CD4-positive, alpha-beta T cell treated with Interleukin-1 beta for 1 hour (primary cell): ENCODE data around the gene EFNA2.

Experiments
- DNase-seq, 2 donors: peaks; one replicate each; pipeline ENCODE4 v3.0.0-alpha.2; 2020 to 2022

EFNA2 gene

GRCh38 chr19:1272423-1273262 lies 13.0 kb upstream of the EFNA2 start:
- DNase-seq, result no peak

DNA sequence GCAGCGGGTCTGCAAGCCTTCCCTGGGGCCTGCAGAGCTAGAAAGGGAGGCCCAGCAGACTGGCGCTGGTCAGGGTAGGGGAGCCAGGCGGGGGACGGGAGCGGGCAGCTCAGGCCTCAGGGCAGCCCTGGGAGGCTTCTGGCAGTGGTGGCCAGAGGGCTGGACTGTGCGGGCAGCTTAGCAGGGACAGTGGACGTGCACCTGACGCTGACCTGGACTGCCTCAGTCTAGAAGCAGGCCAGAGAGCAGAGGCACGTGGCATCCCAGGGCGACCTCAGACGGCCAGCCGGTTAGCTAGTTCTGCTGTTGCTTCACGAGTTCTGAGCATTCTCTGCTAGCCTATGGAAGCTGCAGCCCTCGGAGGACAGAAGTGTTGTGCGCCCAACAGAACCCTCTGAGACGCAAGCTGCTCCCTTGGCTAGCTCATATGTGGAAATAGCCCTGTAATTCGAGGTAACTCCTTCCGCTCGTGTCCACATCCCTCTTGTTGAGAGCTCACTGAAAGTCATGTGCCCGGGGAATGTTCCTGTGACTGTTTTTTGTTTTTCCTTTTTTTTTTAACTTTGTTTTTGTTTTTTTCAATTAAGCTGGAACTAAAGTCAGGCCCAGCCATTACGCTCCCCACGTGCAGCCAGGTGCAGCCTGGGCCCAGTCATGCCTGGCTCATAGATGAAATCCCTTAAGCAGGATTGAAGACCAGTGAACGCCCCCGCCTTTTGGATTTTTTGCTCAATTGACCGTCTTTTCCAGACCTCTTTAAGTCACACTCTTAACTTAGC lies 12.2 kb upstream of the EFNA2 start:
- no peak for DNase-seq

DNA sequence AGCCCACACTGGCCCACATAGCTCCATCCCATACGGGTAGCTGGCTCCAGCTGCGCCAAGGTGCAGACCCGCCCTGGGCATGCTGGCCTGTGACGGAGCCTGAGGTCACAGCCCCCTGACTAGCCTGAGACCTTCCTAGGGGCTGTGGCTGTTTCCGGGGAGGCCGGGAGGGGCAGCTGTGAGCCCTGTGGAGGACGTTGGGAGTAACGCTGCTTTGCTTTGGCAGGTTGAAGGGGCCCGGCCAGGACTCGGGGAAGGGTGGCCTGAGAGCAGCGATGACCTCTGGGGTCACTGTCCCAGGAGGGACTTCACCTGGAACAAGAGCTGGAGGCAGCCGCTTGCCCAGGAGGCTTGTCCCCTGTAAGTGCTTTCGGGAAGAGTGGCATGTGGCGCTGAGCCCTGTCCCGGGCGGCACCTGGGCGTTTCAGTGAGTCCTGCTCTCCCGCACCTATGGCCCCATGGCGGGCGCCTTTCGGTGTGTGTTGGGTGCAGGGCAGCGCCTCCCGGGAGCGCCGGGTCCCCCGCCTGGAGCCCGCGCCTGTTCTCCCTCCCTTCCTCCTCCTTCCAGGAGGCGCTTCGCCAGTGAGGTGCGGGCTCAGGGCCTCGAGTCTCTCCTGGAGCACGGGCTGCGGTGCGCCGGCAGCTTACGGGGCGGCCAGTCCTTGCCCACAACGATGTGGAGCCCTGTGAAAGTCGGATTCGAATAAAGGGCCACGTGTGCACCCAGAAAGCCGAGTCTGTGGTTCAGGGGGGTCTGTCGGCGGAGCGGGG lies 11.4 kb upstream of the EFNA2 start:
- DNase-seq, result no peak

DNA sequence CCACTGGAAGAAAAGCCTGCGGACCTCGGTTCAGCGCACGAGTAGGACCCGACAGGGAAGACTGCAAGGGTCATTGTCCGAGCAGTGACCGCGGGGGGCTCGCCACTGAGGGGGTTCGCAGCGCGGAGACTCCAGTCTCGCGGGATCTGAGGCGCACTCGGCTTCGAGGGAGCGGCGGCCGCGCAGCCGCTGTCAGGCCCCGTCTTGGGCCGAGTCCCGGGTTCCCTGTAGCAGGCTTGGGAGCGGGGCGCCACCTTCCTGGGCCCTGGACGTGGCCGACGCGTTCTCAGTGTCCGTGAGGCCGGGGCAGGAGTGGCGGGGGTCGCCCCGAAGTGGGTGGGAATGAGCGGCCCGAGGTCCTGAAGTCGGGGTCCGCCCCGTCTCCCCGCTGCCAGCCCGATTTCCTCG lies 10.8 kb upstream of the EFNA2 start:
- no peak for DNase-seq

DNA sequence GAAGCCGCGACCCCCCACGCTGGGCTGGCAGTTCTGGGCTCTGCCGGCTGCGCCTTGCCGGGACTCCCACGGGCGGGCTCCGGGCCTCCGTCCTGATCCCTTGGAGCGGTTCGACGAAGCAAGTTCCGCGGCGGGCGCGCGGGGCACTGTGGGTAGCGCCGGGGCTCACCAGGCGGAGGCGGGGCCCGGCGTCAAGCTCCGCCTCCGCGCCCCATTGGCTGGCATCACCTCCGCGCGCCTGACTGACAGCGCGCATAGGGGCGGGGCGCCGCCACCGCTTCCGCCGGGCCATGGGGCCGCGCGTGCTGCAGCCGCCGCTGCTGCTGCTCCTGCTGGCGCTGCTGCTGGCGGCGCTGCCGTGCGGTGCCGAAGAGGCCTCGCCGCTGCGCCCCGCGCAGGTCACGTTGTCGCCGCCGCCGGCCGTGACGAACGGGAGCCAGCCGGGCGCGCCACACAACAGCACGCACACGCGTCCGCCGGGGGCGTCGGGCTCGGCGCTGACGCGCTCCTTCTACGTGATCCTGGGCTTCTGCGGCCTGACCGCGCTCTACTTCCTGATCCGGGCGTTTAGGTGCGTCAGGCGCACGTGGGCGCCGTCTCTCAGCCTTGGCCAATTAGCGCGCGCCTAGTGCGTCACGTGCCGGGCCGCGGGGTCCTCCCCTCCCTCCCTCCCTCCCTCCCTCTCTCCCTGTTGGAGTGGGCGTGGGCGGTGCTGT lies 10.3 kb upstream of the EFNA2 start, which contains the start of gene FAM174C:
Gene FAM174C (plus strand): TSS at position 271 of the 716 bp plus-strand sequence. CDS start 20 bp downstream, at position 291.
- peak; percentile 96 to 97 for DNase-seq

GRCh38 chr19:1275976-1276627 lies 9.6 kb upstream of the EFNA2 start:
- DNase-seq, result no peak

DNA sequence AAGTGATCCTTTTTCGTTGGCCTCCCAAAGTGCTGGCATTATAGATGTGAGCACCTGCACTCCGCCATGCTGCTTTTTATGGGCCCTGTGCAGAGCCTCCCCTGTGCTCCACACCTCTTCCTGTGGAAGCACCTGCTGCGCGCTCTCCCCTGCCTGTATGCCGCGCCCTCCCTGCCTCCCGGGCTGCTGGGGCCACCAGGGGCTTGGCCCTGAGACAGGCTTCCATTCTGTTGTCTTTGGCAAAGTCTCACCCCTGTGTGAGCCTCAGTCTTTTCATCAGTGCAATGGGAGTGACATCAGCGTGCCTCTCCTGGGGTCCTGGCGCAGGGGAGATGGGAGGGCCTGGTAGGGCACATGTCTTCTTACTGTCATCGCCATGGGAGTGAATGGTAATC lies 9.0 kb upstream of the EFNA2 start:
- DNase-seq, result no peak

- DNase-seq, result no peak
Measured at GRCh38 chr19:1277061-1277460, 8.6 kb upstream of the EFNA2 start.

DNA sequence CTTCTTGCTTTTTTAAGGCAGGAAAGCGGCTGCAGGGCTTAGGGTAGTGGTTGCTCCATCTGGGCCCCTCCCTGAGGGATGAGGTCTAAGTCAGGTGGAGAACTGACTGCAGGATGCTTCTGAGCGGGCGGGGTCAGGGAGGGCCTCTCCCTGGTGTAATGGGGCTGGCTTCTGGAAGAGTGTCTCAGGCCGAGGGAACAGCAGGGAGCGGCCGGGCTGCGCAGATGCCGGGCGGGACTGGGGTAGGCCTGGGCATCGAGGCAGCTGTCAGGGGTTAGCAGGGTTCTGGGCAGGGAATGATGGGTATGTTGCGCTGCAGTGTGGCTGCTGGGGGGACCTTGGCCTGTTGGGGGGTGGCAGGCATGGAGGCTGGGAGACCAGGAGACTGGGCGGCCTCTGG lies 7.6 kb upstream of the EFNA2 start:
- DNase-seq, result no peak

DNA sequence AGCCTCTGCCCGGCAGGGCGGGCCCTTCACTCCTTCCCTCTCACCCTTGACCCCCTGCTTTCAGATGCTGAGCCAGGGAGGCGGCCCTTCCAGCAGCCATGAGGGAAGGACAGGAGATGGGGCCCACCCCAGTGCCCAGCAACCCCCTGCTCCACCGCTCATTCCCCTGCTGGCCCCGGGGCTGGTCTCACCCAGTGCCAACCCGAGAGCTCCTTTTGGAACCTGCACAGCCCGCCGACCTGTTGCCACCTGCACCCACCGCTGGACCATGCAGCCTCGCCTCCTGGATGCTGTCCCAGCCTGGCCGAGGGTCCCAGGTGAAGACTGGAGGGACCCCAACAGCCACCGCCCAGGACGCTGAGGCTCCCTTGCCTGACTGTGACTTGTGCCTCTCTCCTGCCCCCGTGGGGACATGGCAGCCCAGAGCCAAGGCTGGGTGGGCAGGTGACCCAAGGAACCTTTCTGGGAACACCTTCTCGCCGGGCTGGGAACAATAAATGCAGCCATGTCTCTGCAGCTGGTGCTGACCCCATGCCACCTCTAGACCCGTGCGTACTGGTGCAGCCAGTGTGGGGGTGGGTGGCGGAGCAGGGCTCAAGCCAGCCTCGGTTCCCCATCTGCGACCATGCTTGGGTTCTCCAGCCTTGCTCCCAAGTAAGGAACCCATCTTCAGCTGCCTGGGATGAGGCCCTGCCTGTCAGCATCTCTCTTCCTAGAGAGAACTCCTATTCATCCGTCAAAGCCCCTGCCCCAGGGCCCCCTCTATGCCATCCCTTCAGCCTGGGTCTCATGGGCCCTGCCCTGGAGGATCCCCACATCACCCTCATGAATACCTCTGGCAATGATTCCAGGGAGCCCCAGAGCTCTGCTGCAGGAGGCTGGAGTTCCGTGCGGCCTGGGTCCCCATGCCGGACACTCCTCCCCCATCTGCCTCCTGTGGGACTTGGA lies 6.7 kb upstream of the EFNA2 start:
- no peak for DNase-seq

DNA sequence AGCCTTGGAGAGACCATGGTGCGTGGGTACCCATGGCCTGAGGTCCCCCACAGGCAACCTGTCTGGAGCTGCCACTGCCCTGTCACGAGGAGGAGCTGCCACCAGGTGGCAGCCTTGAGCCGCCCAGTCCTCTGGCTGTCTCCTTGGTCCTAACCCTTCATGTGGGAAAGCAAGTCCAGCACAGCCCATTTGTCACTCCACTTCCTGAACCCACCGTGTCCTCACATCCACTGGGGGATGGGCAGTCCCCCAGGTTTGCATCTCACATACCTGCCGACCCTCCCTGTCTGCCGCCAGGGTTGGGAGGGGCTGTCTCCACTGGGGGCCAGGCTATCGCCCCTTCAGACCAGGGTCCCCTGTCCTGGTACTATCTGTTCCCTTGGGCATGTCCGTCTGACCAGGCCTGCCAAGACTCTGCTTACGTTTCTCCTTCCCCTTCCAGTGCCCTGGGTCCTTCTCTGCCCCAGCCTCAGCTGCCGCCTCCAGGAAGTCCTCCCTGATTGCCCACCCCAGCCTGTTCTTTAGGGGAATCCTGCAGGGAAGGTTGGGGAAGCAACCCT lies 5.8 kb upstream of the EFNA2 start:
- peak; percentile 82 for DNase-seq

DNA sequence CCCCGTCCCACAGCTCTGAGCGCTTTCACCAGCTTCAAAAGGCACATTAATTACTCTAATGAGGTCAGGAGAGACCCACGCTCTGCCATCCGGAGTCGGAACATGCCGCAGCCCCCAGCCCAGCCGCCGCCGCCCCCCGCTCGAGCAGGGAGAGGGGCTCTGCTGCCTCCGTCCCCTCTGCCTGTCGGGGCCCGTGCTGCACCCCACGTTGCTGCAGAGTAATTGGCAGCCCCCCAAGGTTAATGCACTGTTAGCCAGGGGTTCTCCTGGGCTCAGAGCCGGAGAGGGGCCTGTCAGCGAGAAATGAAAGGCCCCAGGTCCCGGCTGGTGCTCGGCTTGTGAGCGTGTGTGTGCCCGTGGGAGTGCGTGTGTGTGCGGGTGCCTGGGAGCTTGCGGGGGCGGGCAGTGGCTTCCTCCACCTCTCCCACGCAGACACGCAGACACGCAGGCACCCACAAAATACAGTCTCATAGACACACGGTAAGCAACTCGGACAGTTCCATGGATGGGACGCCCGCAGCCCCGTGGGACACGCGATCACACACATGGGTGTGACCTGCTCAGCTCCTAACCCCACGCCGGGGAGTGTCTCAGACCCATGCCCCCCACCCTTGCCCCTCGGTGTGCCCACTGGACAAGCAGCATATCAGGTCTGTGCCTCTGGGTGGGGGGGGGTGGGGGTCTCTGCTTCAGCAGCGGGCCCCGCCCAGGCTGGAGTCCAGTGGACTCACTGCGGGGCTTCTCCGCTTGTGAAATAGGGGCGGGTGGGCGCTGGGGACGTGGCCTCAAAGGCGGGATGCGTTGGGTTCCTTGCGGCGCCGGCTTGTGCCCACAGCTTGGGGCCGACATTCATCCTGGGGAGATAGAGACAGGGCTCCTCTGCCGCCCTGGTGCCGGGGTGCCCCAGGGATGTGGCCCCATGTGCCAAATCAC lies 4.8 kb upstream of the EFNA2 start:
- no peak for DNase-seq

DNA sequence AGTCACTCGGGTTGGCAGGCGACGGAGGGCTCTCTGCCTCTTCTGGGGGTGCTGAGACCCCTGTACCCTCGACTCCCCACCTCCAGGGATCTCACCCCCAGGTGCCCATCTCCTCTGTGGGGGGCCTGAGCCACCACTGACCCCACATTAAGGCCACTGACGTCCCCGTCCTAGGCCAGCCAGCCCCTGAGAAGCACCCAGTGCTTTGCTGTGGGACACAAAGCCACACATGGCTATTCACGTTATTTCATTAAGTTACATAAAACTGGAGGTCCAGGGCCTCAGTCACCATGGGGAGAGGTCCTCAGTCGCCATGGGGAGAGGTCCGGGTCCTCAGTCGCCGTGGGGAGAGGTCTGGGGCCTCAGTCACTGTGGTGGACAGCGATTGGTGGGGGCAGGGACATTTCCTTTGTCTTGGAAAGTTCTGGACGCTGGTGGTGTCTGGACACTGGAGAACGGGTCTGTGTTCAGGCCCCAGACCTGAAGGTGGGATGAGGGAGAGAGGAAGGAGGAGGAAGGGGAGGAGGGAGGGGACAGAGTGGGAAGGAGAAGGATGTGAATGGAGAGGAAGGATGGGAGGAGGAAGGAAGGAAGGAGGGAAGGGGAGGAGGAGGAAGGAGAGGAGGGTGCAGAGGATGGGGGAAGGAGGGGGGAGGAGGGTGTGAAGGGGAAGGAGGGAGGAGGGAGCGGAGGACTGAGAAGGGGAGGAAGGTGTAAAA lies 3.9 kb upstream of the EFNA2 start:
- DNase-seq, result no peak

DNA sequence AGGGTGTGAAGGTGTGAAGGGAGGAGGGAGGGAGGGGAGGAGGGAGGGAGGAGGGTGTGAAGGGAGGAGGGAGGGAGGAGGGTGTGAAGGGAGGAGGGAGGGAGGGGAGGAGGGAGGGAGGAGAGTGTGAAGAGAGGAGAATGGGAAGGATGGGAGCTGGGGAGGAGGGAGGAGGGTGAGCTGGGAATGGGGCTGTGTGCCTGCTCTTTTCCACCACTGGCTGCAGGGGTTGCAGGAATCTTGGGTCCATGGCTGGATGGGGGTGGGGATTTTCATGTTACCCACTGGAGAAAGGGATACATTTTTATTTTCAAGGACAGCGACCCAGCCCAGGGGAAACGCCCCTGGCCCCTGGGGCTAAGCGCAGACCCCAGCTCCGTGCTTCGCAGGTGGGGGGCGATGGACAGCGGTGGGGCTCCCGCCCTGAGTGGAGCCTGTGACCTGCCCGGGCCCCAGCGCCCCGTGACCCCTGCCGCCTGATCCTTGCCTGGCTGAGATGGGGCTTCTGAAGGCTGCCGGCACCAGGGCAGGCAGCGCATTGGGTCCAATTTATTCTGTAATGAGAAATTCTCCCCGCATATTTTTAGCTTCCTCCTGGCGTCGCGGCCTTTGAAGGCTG lies 3.0 kb upstream of the EFNA2 start:
- no peak for DNase-seq

DNA sequence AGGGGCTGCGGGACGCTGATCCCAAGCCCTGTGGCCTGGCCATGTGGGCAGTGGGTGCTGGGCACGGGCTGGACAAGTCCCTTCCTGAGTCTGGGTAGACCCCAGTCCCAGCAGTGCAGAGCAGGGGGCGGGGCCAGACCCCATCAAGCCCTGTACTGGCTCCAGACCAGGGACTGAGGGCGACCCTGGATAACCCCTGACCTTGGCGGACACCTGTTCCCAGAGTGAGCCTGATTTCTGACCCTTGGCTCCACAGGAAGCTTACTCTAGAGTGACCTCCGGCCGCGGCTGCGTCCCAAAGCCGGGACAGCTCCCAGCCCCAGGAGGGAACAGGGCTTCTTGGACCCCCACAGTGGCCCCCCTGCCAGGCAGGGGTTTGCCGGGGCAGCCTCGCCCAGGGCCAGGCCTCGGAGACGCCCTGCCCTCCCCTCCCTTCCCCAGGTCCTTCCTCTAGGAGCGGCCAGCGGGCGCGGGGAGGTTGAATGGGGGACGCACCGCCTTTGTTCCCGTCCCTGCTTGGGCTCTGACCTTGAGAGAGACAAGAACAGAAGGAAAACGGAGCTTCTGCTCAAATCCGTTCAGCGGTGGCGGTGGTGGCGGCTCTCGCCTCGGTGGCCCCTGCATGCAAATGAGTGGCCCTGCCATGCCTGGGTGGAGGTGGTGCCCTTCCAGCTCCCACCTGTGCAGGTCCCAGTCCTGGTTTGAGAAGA lies 2.3 kb upstream of the EFNA2 start:
- no peak for DNase-seq

- DNase-seq, result no peak
Measured at GRCh38 chr19:1283917-1284292, 1.8 kb upstream of the EFNA2 start.

DNA sequence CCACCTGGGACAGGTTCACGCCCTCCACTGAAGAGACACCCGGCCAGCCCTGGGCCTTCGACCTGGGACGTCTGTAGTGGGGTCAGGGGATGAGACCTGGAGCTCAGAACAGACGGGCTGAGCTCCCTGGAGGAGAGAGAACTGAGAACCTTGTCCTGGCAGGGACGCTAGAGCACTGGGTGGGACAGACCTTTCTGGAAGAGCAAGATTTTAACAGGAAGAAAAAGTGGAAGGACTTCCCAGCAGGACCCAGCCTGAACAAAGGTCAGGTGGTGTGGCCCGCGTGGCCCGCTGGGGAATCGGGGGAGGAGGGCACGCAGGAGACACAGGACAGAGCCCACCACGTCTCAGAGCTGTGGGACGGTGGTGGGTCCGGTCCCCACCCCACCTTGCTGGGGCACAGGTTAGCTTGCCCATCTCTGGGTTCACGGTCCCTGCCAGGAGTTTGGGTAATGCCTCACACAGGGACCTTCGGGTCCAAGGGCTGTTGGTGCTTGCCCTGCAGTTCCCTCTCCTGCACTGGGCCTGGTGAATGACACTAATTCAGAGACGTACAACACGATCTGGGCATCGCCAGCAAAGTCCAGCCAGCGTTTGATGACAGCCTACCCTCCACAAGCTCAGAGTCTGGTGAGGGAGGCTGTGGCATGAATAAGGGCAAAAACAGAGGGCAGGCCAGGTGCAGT lies 1.2 kb upstream of the EFNA2 start:
- DNase-seq, result no peak
